HepG2 (cell line): ENCODE data around the gene CCDC183. TPM values are rescaled to one million over a fixed set of nuclear protein-coding genes. Genes with fewer than 3 reads are reported as not detected.

Experiments used
- ATF1 ChIP-seq: IDR thresholded peaks from 2 replicates; pipeline ENCODE4 v1.6.1; 2016; ENCODE audit warnings: mild to moderate bottlenecking, control low read depth
- ATRX ChIP-seq: sonication (generic); formaldehyde crosslinking; IDR thresholded peaks from 2 replicates; pipeline ENCODE4 v1.4.0; 2020; ENCODE audit warnings: missing genetic modification reagents, borderline replicate concordance
- FIP1L1 ChIP-seq: fragments of 200-400 bp; formaldehyde crosslinking; IDR thresholded peaks from 2 replicates; pipeline ENCODE4 v1.6.1; 2018; ENCODE audit warnings: low read depth, mild to moderate bottlenecking, low read length, moderate library complexity, borderline replicate concordance; ENCODE audit not compliant: insufficient read depth
- HOXA9 ChIP-seq: sonication (generic); formaldehyde crosslinking; IDR thresholded peaks from 2 replicates; pipeline ENCODE4 v1.8.1; 2022; ENCODE audit warnings: missing genetic modification reagents, mild to moderate bottlenecking, moderate library complexity, borderline replicate concordance
- IKZF1 ChIP-seq: fragments of 450-650 bp; IDR thresholded peaks from 2 replicates; pipeline ENCODE4 v1.7.1; 2016
- KAT8 ChIP-seq: IDR thresholded peaks from 2 replicates; pipeline ENCODE4 v1.6.1; 2016; ENCODE audit warnings: missing genetic modification reagents, missing compliant biosample characterization
- KDM6A ChIP-seq: IDR thresholded peaks from 2 replicates; pipeline ENCODE4 v1.6.1; 2016; ENCODE audit warnings: low read depth
- LCORL ChIP-seq, 2 experiments: fragments of 450-650 bp in 1 of 2; sonication (generic) in 1 of 2; formaldehyde crosslinking in 1 of 2; IDR thresholded peaks; 2 replicates each; pipeline versions ENCODE4 v1.5.0 to v1.6.1; 2017 to 2020; ENCODE audit warnings: antibody characterized with exemption in 1 of 2, missing genetic modification reagents in 1 of 2
- MED8 ChIP-seq: sonication (generic); formaldehyde crosslinking; IDR thresholded peaks from 2 replicates; pipeline ENCODE4 v1.8.1; 2023; ENCODE audit warnings: mild to moderate bottlenecking, missing genetic modification reagents; ENCODE audit not compliant: insufficient replicate concordance
- MIXL1 ChIP-seq: IDR thresholded peaks from 2 replicates; pipeline ENCODE4 v1.6.1; 2016
- MLLT10 ChIP-seq: sonication (generic); formaldehyde crosslinking; IDR thresholded peaks from 2 replicates; pipeline ENCODE4 v1.4.0; 2020; ENCODE audit warnings: missing genetic modification reagents
- NKX3-1 ChIP-seq: sonication (generic); formaldehyde crosslinking; IDR thresholded peaks from 2 replicates; pipeline ENCODE4 v1.5.0; 2020; ENCODE audit warnings: missing genetic modification reagents
- NR2F6 ChIP-seq, 2 experiments: IDR thresholded peaks; 2 replicates each; pipeline ENCODE4 v1.6.1; 2016; ENCODE audit warnings: antibody characterized with exemption in 1 of 2, mild to moderate bottlenecking in 1 of 2
- PCBP1 ChIP-seq: fragments of 200-400 bp; formaldehyde crosslinking; IDR thresholded peaks from 2 replicates; pipeline ENCODE4 v1.6.1; 2017; ENCODE audit warnings: mild to moderate bottlenecking, low read depth, low read length, borderline replicate concordance
- PRPF4 ChIP-seq: fragments of 200-400 bp; formaldehyde crosslinking; IDR thresholded peaks from 2 replicates; pipeline ENCODE4 v1.6.1; 2016; ENCODE audit warnings: low read length, low read depth; ENCODE audit not compliant: poor library complexity, severe bottlenecking
- RORA ChIP-seq: sonication (generic); formaldehyde crosslinking; IDR thresholded peaks from 2 replicates; pipeline ENCODE4 v1.5.0; 2020; ENCODE audit warnings: mild to moderate bottlenecking, missing genetic modification reagents, moderate library complexity
- RXRB ChIP-seq: IDR thresholded peaks from 2 replicates; pipeline ENCODE4 v1.6.1; 2016; ENCODE audit warnings: borderline replicate concordance, missing genetic modification reagents, missing compliant biosample characterization
- SMAD9 ChIP-seq: sonication (generic); formaldehyde crosslinking; IDR thresholded peaks from 2 replicates; pipeline ENCODE4 v1.5.1; 2020; ENCODE audit warnings: mild to moderate bottlenecking, missing genetic modification reagents
- SP4 ChIP-seq: sonication (generic); formaldehyde crosslinking; IDR thresholded peaks from 2 replicates; pipeline ENCODE4 v1.8.1; 2023; ENCODE audit warnings: mild to moderate bottlenecking, missing genetic modification reagents
- SRSF9 ChIP-seq: fragments of 200-400 bp; formaldehyde crosslinking; IDR thresholded peaks from 2 replicates; pipeline ENCODE4 v1.6.1; 2018; ENCODE audit warnings: borderline replicate concordance, mild to moderate bottlenecking, low read depth, low read length; ENCODE audit not compliant: insufficient read depth, poor library complexity, severe bottlenecking
- ZBTB38 ChIP-seq: sonication (generic); formaldehyde crosslinking; IDR thresholded peaks from 2 replicates; pipeline ENCODE4 v1.5.1; 2020; ENCODE audit warnings: mild to moderate bottlenecking, missing genetic modification reagents
- ZFY ChIP-seq: sonication (generic); formaldehyde crosslinking; IDR thresholded peaks from 2 replicates; pipeline ENCODE4 v1.4.0; 2020; ENCODE audit warnings: missing genetic modification reagents
- ZNF260 ChIP-seq: sonication (generic); formaldehyde crosslinking; IDR thresholded peaks from 2 replicates; pipeline ENCODE4 v1.4.0; 2020; ENCODE audit warnings: missing genetic modification reagents, low read depth, mild to moderate bottlenecking, borderline replicate concordance
- ZNF569 ChIP-seq: sonication (generic); formaldehyde crosslinking; IDR thresholded peaks from 2 replicates; pipeline ENCODE4 v1.5.0; 2020; ENCODE audit warnings: mild to moderate bottlenecking, missing genetic modification reagents, moderate library complexity, borderline replicate concordance
- ZNF768 ChIP-seq: sonication (generic); formaldehyde crosslinking; IDR thresholded peaks from 2 replicates; pipeline ENCODE4 v1.4.0; 2020; ENCODE audit warnings: missing genetic modification reagents
- polyA plus RNA-seq, 8 experiments: library from polyadenylated mRNA; depleted of rRNA in 3 of 8; stranded (reverse) in 7 of 8; unstranded in 1 of 8; fragments of >200 nt; fragmentation: Illumina TruSeq in 4 of 8; extraction: Trizol in 4 of 8; gene quantifications; 2 replicates each; pipeline versions ENCODE4 v1.2.1 to v1.2.3, GENCODE V29; 2011 to 2016; ENCODE audit warnings: low read depth in 4 of 8, missing spikeins in 1 of 8, mixed read lengths in 1 of 8; ENCODE audit not compliant: insufficient read depth in 1 of 8
- total RNA-seq, 5 experiments: library from RNA; depleted of rRNA; stranded (reverse); fragments of >200 nt; fragmentation: Illumina TruSeq; extraction: Trizol; gene quantifications; 2 replicates each; pipeline ENCODE4 v1.2.3, GENCODE V29; 2016; ENCODE audit warnings: low read depth in 1 of 5
- TF ChIP-seq, protein P1 (sequence below): sonication (generic); formaldehyde crosslinking; IDR thresholded peaks from 2 replicates; pipeline ENCODE4; 2020; ENCODE audit warnings: missing genetic modification reagents, mild to moderate bottlenecking, borderline replicate concordance
- TF ChIP-seq, protein P2 (sequence below): sonication (generic); formaldehyde crosslinking; IDR thresholded peaks from 2 replicates; pipeline ENCODE4 v1.4.0; 2020; ENCODE audit warnings: missing genetic modification reagents
- TF ChIP-seq, protein P3 (sequence below): sonication (generic); formaldehyde crosslinking; IDR thresholded peaks from 2 replicates; pipeline ENCODE4 v1.4.0; 2020; ENCODE audit warnings: mild to moderate bottlenecking, missing genetic modification reagents

CCDC183 gene
- total and polyA plus RNA-seq, 2 of the 13 experiments (the other 11 are each of a cell fraction or from before 2014, with no cell fraction given): 5.0 to 66.4 TPM

DNA sequence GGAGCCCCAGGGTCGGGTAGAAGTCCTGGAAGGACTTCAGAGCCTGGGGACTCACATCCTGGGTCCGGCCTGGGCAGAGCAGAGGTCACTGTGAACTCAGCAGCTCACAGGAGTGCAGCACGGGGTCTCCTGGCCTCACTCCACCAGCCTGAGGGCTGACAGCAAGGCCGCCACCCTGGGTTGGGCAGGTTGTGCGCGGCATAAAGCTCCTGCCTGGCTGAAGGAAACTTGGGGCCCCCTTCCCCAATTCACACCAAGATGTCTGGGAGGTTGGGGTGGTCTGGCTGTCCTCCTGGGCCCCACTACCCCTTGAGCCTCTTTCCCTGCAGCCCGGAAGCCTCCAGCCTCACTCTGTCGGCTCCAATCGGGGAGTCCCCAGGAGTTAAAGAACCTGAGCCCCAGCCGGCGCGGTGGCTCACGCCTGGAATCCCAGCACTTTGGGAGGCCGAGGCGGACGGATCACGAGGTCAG is 33.9 kb upstream of the CCDC183 start (continued):
- TF ChIP-seq, protein P1, sequence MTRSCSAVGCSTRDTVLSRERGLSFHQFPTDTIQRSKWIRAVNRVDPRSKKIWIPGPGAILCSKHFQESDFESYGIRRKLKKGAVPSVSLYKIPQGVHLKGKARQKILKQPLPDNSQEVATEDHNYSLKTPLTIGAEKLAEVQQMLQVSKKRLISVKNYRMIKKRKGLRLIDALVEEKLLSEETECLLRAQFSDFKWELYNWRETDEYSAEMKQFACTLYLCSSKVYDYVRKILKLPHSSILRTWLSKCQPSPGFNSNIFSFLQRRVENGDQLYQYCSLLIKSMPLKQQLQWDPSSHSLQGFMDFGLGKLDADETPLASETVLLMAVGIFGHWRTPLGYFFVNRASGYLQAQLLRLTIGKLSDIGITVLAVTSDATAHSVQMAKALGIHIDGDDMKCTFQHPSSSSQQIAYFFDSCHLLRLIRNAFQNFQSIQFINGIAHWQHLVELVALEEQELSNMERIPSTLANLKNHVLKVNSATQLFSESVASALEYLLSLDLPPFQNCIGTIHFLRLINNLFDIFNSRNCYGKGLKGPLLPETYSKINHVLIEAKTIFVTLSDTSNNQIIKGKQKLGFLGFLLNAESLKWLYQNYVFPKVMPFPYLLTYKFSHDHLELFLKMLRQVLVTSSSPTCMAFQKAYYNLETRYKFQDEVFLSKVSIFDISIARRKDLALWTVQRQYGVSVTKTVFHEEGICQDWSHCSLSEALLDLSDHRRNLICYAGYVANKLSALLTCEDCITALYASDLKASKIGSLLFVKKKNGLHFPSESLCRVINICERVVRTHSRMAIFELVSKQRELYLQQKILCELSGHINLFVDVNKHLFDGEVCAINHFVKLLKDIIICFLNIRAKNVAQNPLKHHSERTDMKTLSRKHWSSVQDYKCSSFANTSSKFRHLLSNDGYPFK (CRISPR knock-in tag): peak; percentile 22; the same call in 1 of the 2 replicates
- TF ChIP-seq KDM6A: no peak
- TF ChIP-seq ZNF260 (CRISPR knock-in tag): no peak
- TF ChIP-seq IKZF1: no peak
- no peak for TF ChIP-seq ATF1
- TF ChIP-seq ZFY (CRISPR knock-in tag): no peak; the same call in 1 of the 2 replicates
- TF ChIP-seq NKX3-1 (CRISPR knock-in tag): no peak
- TF ChIP-seq ZBTB38 (CRISPR knock-in tag): peak; percentile 86
- no peak for TF ChIP-seq PCBP1
- no peak for TF ChIP-seq SMAD9 (CRISPR knock-in tag)
- no peak for TF ChIP-seq ZNF768
- no peak for TF ChIP-seq SP4 (CRISPR knock-in tag)
- TF ChIP-seq RXRB (CRISPR knock-in tag): peak; percentile 23; the same call in 1 of the 2 replicates
- TF ChIP-seq MIXL1: no peak
- TF ChIP-seq NR2F6 (IDR thresholded peaks at IDR 0.05): no peak
- TF ChIP-seq NR2F6 (CRISPR knock-in tag; IDR thresholded peaks at IDR 0.05): peak; percentile 57; the same call in 1 of the 2 replicates
- no peak for TF ChIP-seq ATRX (CRISPR knock-in tag)
- TF ChIP-seq ZNF569: no peak
- TF ChIP-seq, protein P2, sequence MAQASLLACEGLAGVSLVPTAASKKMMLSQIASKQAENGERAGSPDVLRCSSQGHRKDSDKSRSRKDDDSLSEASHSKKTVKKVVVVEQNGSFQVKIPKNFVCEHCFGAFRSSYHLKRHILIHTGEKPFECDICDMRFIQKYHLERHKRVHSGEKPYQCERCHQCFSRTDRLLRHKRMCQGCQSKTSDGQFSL (CRISPR knock-in tag): no peak
- TF ChIP-seq, protein P3, sequence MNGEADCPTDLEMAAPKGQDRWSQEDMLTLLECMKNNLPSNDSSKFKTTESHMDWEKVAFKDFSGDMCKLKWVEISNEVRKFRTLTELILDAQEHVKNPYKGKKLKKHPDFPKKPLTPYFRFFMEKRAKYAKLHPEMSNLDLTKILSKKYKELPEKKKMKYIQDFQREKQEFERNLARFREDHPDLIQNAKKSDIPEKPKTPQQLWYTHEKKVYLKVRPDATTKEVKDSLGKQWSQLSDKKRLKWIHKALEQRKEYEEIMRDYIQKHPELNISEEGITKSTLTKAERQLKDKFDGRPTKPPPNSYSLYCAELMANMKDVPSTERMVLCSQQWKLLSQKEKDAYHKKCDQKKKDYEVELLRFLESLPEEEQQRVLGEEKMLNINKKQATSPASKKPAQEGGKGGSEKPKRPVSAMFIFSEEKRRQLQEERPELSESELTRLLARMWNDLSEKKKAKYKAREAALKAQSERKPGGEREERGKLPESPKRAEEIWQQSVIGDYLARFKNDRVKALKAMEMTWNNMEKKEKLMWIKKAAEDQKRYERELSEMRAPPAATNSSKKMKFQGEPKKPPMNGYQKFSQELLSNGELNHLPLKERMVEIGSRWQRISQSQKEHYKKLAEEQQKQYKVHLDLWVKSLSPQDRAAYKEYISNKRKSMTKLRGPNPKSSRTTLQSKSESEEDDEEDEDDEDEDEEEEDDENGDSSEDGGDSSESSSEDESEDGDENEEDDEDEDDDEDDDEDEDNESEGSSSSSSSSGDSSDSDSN (CRISPR knock-in tag): no peak
- TF ChIP-seq RORA (CRISPR knock-in tag): no peak
- TF ChIP-seq PRPF4: no peak
- TF ChIP-seq FIP1L1: no peak
- no peak for TF ChIP-seq SRSF9
- TF ChIP-seq MED8 (CRISPR knock-in tag): no peak
- TF ChIP-seq LCORL (IDR thresholded peaks at IDR 0.05): no peak
- TF ChIP-seq LCORL (CRISPR knock-in tag; IDR thresholded peaks at IDR 0.05): peak; percentile 60
- TF ChIP-seq MLLT10 (CRISPR knock-in tag): no peak
- TF ChIP-seq HOXA9 (CRISPR knock-in tag): no peak
- TF ChIP-seq KAT8 (CRISPR knock-in tag): no peak
